ENCODE results near the gene UBN2. TPM values are rescaled to one million over a fixed set of nuclear protein-coding genes. Genes with fewer than 3 reads are reported as not detected.

UBN2 gene
- total RNA-seq (10 to 100 TPM; 22.6 to 30.6 TPM), polyA plus RNA-seq (1 to 10 TPM; 2.5 to 3.4 TPM)
- long read RNA-seq, donor 1, partial matches to known transcripts, result 0 of 5 reads
- long read RNA-seq, donor 1, other reads (novel, unspliced or antisense), result 5 of 5 reads
- long read RNA-seq, donor 2, partial matches to known transcripts, result 3 of 12 reads
- long read RNA-seq, donor 2, other reads (novel, unspliced or antisense), result 9 of 12 reads

DNA sequence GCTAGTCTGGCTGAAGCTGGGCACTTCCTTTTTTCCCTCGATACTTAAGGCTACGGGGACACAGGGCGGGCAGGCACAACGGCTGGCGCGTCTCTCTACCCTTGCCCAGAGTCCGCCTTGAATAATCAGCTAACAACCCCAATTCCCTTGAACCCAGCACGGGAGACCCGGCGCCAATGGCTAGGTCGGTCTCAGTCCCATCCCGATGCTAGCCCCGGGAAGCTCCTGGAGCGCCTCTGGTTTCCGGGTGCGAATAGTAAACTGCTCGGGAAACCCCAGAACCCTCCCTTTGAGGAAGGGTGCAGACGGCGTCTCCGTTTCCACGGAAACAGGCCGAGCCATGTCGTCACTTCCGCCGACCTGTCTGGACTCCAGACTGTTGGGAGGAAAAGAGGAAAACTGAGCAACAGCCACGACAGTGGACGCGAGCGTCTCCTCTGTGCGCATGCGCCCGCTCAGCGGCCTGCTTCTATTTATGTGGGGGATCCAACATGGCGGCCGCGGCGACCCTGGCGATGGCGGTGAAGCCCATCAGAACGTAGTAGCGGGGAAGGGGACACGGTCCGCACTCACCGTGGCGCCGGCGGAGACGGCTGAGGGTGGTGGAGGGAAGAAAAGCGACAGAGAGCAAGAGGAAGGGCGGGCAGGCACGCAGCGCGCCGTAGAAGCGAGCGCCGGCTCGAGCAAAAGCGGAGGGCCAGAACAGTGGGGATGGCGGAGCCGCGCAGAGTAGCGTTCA, at the start of gene UBN2:
UBN2 (plus strand) TSS at position 464 of the 739 bp plus-strand sequence; CDS start at position 712, 248 bp downstream.
- ATAC-seq (ENCODE audit: low FRiP score) (peak; percentile 99), DNase-seq (peak; percentile 98 to 99)
- Histone ChIP-seq H3K27me3 (ENCODE audit: control insufficient read depth in 1 of 2, insufficient read depth in 2 of 2, low read length in 1 of 2) (no peaks in the 10 kb centered on the region), H3K36me3 (ENCODE audit: control insufficient read depth in 1 of 2, insufficient read depth in 2 of 2, low read length in 1 of 2) (no peaks in the 10 kb centered on the region), H3K27ac (ENCODE audit: low read depth in 1 of 2, low read length in 2 of 2) (peak within 1 kb of the TSS; percentile 67 to 81), H3K9me3 (ENCODE audit: control insufficient read depth, low read length) (no peaks in the 10 kb centered on the region), H3K4me3 (ENCODE audit: low read length in 2 of 2) (peak within 1 kb of the TSS; percentile 80 to 84), H3K4me1 (ENCODE audit: control insufficient read depth in 1 of 2, insufficient read depth in 2 of 2, low read length in 2 of 2) (peaks cover 0 to 2% of the 10 kb centered on the region in 2 donors)
- intact Hi-C loops (cut with DNase I), result loop anchor here in 1 of 2 donors (2.0 kb wide), 1 partner anchor 110 kb away; the partner anchor contains the start of gene FMC1
- WGBS, 2 donors, result 0% methylated on average over 53 to 63 of the region's 63 CpGs

DNA sequence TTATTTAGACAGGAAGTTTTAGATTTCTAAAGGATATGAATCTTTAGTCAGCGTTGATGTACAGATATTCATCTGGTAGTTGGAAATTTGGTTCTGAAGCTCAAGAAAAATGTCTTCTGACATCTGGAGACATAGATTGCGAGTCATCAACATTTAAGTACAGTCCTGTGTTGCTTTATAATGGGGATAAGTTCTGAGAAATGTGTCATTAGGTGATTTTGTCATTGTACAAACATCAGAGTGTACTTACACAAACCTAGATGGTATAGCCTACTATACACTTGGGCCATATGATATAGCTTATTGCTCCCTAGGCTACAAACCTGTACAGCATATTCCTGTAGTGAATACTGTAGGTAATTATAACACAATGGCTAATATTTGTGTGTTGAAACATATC, 49.6 kb upstream of the UBN2 start:
- 91 to 94% methylated on average over 2 of the region's 2 CpGs for WGBS, 2 donors
- DNase-seq, result no peak
- Histone ChIP-seq H3K4me3 (ENCODE audit: low read length in 2 of 2) (no peak overlapping the region), H3K36me3 (ENCODE audit: control insufficient read depth in 1 of 2, insufficient read depth in 2 of 2, low read length in 1 of 2) (no peaks in the 10 kb centered on the region), H3K9me3 (ENCODE audit: control insufficient read depth, low read length) (no peaks in the 10 kb centered on the region), H3K4me1 (ENCODE audit: control insufficient read depth in 1 of 2, insufficient read depth in 2 of 2, low read length in 2 of 2) (no peaks in the 10 kb centered on the region), H3K27me3 (ENCODE audit: control insufficient read depth in 1 of 2, insufficient read depth in 2 of 2, low read length in 1 of 2) (no peaks in the 10 kb centered on the region), H3K27ac (ENCODE audit: low read depth in 1 of 2, low read length in 2 of 2) (no peak overlapping the region)
- intact Hi-C loops (cut with DNase I), result no loop called here
- no peak for ATAC-seq (ENCODE audit: low FRiP score)

DNA sequence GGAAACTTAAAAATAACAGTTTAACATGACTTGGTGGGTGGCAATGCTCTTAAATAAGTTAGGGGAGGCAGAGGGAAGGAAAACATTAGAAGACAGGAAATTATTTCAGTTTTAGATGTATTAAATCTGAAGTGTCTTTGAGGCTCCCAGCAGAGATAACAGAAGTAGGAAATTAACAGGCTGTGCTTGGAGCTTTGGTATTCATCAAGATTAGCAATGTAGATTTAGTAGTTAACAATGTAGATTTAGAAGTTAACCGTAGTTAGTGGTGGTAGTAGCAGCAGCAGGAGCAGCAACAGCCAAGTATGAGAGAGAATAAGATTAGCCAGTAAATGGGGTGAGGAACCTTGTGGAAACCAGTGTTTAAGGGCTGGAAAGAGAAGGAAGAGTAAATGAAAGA, 48.7 kb upstream of the UBN2 start:
- Histone ChIP-seq H3K4me3 (ENCODE audit: low read length in 2 of 2) (no peak overlapping the region), H3K36me3 (ENCODE audit: control insufficient read depth in 1 of 2, insufficient read depth in 2 of 2, low read length in 1 of 2) (no peaks in the 10 kb centered on the region), H3K27ac (ENCODE audit: low read depth in 1 of 2, low read length in 2 of 2) (no peak overlapping the region), H3K9me3 (ENCODE audit: control insufficient read depth, low read length) (no peaks in the 10 kb centered on the region), H3K27me3 (ENCODE audit: control insufficient read depth in 1 of 2, insufficient read depth in 2 of 2, low read length in 1 of 2) (no peaks in the 10 kb centered on the region), H3K4me1 (ENCODE audit: control insufficient read depth in 1 of 2, insufficient read depth in 2 of 2, low read length in 2 of 2) (no peaks in the 10 kb centered on the region)
- ATAC-seq (ENCODE audit: low FRiP score) (no peak), DNase-seq (no peak)
- intact Hi-C loops (cut with DNase I), result no loop called here
- 31 to 45% methylated on average over 1 of the region's 1 CpG for WGBS, 2 donors

DNA sequence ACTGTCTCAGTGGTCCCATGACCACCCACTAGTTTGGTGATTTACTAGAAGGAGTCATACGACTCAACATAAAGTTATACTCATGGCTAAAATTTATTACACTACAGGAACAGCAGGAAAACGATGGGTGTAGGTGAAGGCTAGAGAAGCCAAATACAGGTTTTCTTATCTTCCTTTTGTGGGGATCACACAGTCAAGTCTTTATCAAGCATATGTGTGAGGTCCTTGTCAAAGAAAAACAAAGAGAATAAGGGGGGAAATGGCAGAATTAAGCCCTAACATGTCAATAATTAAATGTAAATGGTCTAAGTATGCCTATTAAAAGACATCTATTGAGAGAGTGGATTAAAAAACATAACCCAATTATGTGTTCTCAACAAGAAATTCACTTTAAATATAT, 47.8 kb upstream of the UBN2 start:
- intact Hi-C loops (cut with DNase I), result no loop called here
- Histone ChIP-seq H3K9me3 (ENCODE audit: control insufficient read depth, low read length) (no peaks in the 10 kb centered on the region), H3K36me3 (ENCODE audit: control insufficient read depth in 1 of 2, insufficient read depth in 2 of 2, low read length in 1 of 2) (no peaks in the 10 kb centered on the region), H3K4me1 (ENCODE audit: control insufficient read depth in 1 of 2, insufficient read depth in 2 of 2, low read length in 2 of 2) (no peaks in the 10 kb centered on the region), H3K4me3 (ENCODE audit: low read length in 2 of 2) (no peak overlapping the region), H3K27ac (ENCODE audit: low read depth in 1 of 2, low read length in 2 of 2) (no peak overlapping the region), H3K27me3 (ENCODE audit: control insufficient read depth in 1 of 2, insufficient read depth in 2 of 2, low read length in 1 of 2) (no peaks in the 10 kb centered on the region)
- DNase-seq (no peak), ATAC-seq (ENCODE audit: low FRiP score) (no peak)
- 39 to 59% methylated on average over 2 of the region's 2 CpGs for WGBS, 2 donors

DNA sequence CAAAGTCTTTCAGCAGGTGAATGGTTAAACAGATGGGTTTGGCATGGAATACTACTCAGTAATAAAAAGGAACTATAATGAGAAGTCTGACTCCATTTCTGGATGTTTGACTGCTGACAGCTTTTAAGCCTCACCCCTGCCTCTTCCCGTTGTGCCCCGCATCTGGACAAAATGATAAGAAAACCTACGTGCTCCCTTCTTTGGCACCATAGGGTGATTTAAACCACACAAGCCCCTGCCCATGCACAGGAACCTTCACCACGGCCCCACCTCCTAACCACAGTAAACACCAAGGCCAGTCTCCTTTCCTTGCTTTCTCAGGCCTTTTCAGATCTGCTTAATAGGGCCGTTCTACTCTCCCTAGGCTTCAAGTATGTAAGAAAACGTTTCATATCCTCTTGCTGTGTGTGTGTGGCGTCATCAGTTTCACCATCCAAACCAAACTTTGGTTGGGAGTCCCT, 47.1 kb upstream of the UBN2 start:
- no peaks in the 10 kb centered on the region for H3K36me3 ChIP-seq (ENCODE audit: control insufficient read depth in 1 of 2, insufficient read depth in 2 of 2, low read length in 1 of 2)
- H3K9me3 ChIP-seq (ENCODE audit: control insufficient read depth, low read length), result no peaks in the 10 kb centered on the region
- H3K4me1 ChIP-seq (ENCODE audit: control insufficient read depth in 1 of 2, insufficient read depth in 2 of 2, low read length in 2 of 2), result no peaks in the 10 kb centered on the region
- no peak overlapping the region for H3K27ac ChIP-seq (ENCODE audit: low read depth in 1 of 2, low read length in 2 of 2)
- intact Hi-C loops (cut with DNase I), result no loop called here
- WGBS, 2 donors, result 84 to 86% methylated on average over 7 of the region's 7 CpGs
- H3K4me3 ChIP-seq (ENCODE audit: low read length in 2 of 2), result no peak overlapping the region
- DNase-seq (no peak), ATAC-seq (ENCODE audit: low FRiP score) (no peak)
- no peaks in the 10 kb centered on the region for H3K27me3 ChIP-seq (ENCODE audit: control insufficient read depth in 1 of 2, insufficient read depth in 2 of 2, low read length in 1 of 2)

DNA sequence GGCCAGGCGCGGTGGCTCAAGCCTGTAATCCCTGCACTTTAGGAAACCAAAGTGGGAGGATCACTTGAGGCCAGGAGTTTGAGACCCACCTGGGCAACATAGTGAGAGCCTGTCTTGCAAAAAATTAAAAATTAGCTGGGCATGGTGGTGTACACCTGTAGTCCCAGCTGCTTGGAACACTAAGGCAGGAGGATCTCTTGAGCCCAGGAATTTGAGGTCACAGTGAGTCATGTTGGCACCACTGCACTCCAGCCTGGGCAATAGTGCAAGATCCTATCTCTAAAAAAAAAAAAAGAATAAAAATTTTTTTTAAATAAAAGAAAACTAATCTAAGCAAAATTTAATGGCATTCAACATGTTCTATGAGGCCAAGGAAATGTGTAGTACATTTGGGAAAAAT, 44.9 kb upstream of the UBN2 start:
- Histone ChIP-seq H3K4me1 (ENCODE audit: control insufficient read depth in 1 of 2, insufficient read depth in 2 of 2, low read length in 2 of 2) (no peaks in the 10 kb centered on the region), H3K27me3 (ENCODE audit: control insufficient read depth in 1 of 2, insufficient read depth in 2 of 2, low read length in 1 of 2) (no peaks in the 10 kb centered on the region), H3K36me3 (ENCODE audit: control insufficient read depth in 1 of 2, insufficient read depth in 2 of 2, low read length in 1 of 2) (no peaks in the 10 kb centered on the region), H3K4me3 (ENCODE audit: low read length in 2 of 2) (no peak overlapping the region), H3K9me3 (ENCODE audit: control insufficient read depth, low read length) (no peaks in the 10 kb centered on the region), H3K27ac (ENCODE audit: low read depth in 1 of 2, low read length in 2 of 2) (no peak overlapping the region)
- WGBS, 2 donors, result 97 to 98% methylated on average over 2 of the region's 2 CpGs
- intact Hi-C loops (cut with DNase I), result no loop called here
- no peak for ATAC-seq (ENCODE audit: low FRiP score)
- no peak for DNase-seq

DNA sequence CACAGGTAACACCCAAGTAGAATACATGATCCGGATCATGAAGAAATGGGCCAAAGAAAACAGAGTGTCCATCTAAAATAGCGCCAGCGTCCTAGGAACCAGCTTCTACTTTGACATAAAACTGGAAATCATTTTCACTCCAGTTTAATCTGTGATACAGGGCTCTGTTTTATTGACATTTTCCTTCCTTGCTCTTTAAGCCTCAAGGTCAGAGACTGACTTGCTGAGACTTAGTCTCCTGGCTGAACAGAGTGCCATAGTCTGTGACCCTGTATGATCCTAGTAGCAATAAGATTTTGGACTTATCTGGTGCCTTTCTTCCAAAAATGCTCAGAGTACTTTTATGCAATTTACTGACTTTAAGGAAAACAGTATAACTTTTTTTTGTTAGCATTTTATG, 41.7 kb upstream of the UBN2 start:
- H3K4me1 ChIP-seq (ENCODE audit: control insufficient read depth in 1 of 2, insufficient read depth in 2 of 2, low read length in 2 of 2), result no peaks in the 10 kb centered on the region
- no peak overlapping the region for H3K4me3 ChIP-seq (ENCODE audit: low read length in 2 of 2)
- H3K27ac ChIP-seq (ENCODE audit: low read depth in 1 of 2, low read length in 2 of 2), result no peak overlapping the region
- no peaks in the 10 kb centered on the region for H3K9me3 ChIP-seq (ENCODE audit: control insufficient read depth, low read length)
- ATAC-seq (ENCODE audit: low FRiP score) (no peak), DNase-seq (no peak)
- no peaks in the 10 kb centered on the region for H3K36me3 ChIP-seq (ENCODE audit: control insufficient read depth in 1 of 2, insufficient read depth in 2 of 2, low read length in 1 of 2)
- no peaks in the 10 kb centered on the region for H3K27me3 ChIP-seq (ENCODE audit: control insufficient read depth in 1 of 2, insufficient read depth in 2 of 2, low read length in 1 of 2)
- intact Hi-C loops (cut with DNase I), result no loop called here
- WGBS, 2 donors, result 84 to 86% methylated on average over 3 of the region's 3 CpGs

DNA sequence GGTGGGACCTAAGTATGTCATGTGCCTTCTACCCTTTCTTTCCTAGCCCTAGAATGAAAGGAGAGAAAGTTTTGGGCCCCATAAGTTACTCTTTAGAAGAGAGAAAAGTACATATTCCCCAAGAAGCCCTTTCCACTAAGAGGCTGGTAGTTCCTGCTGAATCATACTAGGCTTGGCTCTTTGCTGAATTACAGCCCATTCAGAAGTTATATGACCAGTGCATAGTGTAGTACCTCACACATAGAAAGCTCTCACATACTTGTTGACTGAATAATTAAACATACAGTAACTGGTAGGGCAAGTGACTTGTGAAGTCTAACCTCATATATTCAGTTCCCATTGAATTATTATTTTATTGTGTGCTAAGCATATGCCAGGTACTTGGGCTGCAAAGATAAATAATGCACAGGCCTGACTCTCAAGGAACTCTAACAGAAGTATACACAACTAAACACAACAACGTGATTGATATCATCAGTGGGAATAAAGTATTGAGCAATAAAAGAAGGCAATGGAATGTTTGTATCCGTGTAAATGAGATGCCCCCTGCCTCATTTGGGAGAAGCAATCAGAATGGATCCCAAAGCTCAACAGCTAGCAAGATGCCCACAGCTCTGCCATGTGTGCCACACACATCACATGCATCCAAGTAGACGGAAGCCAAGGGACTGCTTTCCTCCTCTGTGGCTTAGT, 38.9 kb upstream of the UBN2 start:
- Histone ChIP-seq H3K4me3 (ENCODE audit: low read length in 2 of 2) (no peak overlapping the region), H3K36me3 (ENCODE audit: control insufficient read depth in 1 of 2, insufficient read depth in 2 of 2, low read length in 1 of 2) (no peaks in the 10 kb centered on the region), H3K9me3 (ENCODE audit: control insufficient read depth, low read length) (no peaks in the 10 kb centered on the region), H3K27me3 (ENCODE audit: control insufficient read depth in 1 of 2, insufficient read depth in 2 of 2, low read length in 1 of 2) (no peaks in the 10 kb centered on the region), H3K4me1 (ENCODE audit: control insufficient read depth in 1 of 2, insufficient read depth in 2 of 2, low read length in 2 of 2) (no peaks in the 10 kb centered on the region), H3K27ac (ENCODE audit: low read depth in 1 of 2, low read length in 2 of 2) (no peak overlapping the region)
- 90 to 91% methylated on average over 3 of the region's 3 CpGs for WGBS, 2 donors
- ATAC-seq (ENCODE audit: low FRiP score) (no peak), DNase-seq (no peak)
- intact Hi-C loops (cut with DNase I), result no loop called here

Data from aorta (tissue), 5 donors.